Measurements from ENCODE around the gene MUC4.
"Not testable (repeated sequence)": the region's sequence is repeated elsewhere in the genome, so short reads cannot be mapped to it uniquely, and the experiment has no call there.

GRCh38 chr3:195712535-195712910 is 99.2 kb downstream of the MUC4 start:
- not testable (repeated sequence) for TF ChIP-seq POLR2AphosphoS5 (IDR thresholded peaks at IDR 0.05); CTCF (IDR thresholded peaks at IDR 0.05; ENCODE audit: poor library complexity, severe bottlenecking); TAF1 (IDR thresholded peaks at IDR 0.05; ENCODE audit: low read depth); MXI1 (conservative IDR thresholded peaks at IDR 0.05; ENCODE audit: poor library complexity, severe bottlenecking); EZH2 (IDR thresholded peaks at IDR 0.05; ENCODE audit: borderline replicate concordance, insufficient read depth, low read length, poor library complexity, severe bottlenecking); EP300 (conservative IDR thresholded peaks at IDR 0.05; ENCODE audit: poor library complexity, severe bottlenecking); REST (IDR thresholded peaks at IDR 0.05; ENCODE audit: borderline replicate concordance); SMC3 (conservative IDR thresholded peaks at IDR 0.05; ENCODE audit: poor library complexity); RAD21 (conservative IDR thresholded peaks at IDR 0.05)
